A549 (cell line): ENCODE data around the gene EVX1. TPM values are rescaled to one million over a fixed set of nuclear protein-coding genes. Genes with fewer than 3 reads are reported as not detected.

Source experiments
- ATAC-seq, 2 experiments: fragments of 200-7000 bp in 1 of 2; fragments of >200 bp in 1 of 2; cut with Nextera tagmentation in 1 of 2; cut with Tn5 transposase in 1 of 2; 3 replicates each; pipeline versions ENCODE4 v1.8.0 to v1.9.1; 2018 to 2020; ENCODE audit warnings: mild to moderate bottlenecking in 1 of 2, moderate library complexity in 1 of 2
- CTCF ChIA-PET: fragments of 300-600 bp; sonication (Branson Sonifier 250); formaldehyde crosslinking; extraction: SDS; loops from one replicate; lab custom pipeline; 2021; ENCODE audit warnings: antibody characterized with exemption, inconsistent platforms; lab: Yijun Ruan, JAX
- POLR2A ChIA-PET: fragments of 350-600 bp; formaldehyde crosslinking; extraction: SDS; loops from one replicate; lab custom pipeline; 2021; ENCODE audit warnings: antibody characterized with exemption, inconsistent platforms; lab: Yijun Ruan, JAX
- DNase-seq, 2 experiments: peaks; one replicate each; pipeline versions ENCODE4 v3.0.0 to v3.0.0-alpha.2; 2011 to 2016; ENCODE audit warnings: low read depth in 1 of 2, low spot score in 1 of 2
- FAIRE-seq: peaks from 2 replicates; lab custom pipeline; 2011; peaks lifted over from hg19 to GRCh38; lab: Jason Lieb, UNC
- H3K27ac ChIP-seq, 2 experiments: fragments of >200 bp; sonication (Bioruptor Twin); formaldehyde crosslinking; 3 replicates each; pipeline ENCODE4 v1.5.1; 2016 to 2017
- H3K4me1 ChIP-seq: fragments of >200 bp; sonication (Bioruptor Twin); formaldehyde crosslinking; 3 replicates; pipeline ENCODE4 v1.6.1; 2016
- H3K4me2 ChIP-seq: fragments of >200 bp; sonication (Bioruptor Twin); formaldehyde crosslinking; 3 replicates; pipeline ENCODE4 v1.6.1; 2016
- H3K4me3 ChIP-seq: fragments of >200 bp; sonication (Bioruptor Twin); formaldehyde crosslinking; 3 replicates; pipeline ENCODE4 v1.5.1; 2016
- H3K9me3 ChIP-seq: fragments of >200 bp; sonication (Bioruptor Twin); formaldehyde crosslinking; 3 replicates; pipeline ENCODE4 v1.6.1; 2016
- CBX2 ChIP-seq: fragments of 200-600 bp; sonication (generic); IDR thresholded peaks from 2 replicates; pipeline ENCODE4 v1.6.1; 2016; ENCODE audit warnings: low read depth, mild to moderate bottlenecking, borderline replicate concordance
- CBX8 ChIP-seq: fragments of 200-600 bp; sonication (generic); IDR thresholded peaks from 2 replicates; pipeline ENCODE4 v1.6.1; 2016
- CEBPB ChIP-seq, 2 experiments: fragments of >200 bp in 1 of 2; sonication (Bioruptor Twin) in 1 of 2; formaldehyde crosslinking in 1 of 2; IDR thresholded peaks; 2 replicates each; pipeline ENCODE4 v1.6.1; 2012 to 2016
- FOSB ChIP-seq: fragments of 250-450 bp; sonication (Bioruptor Pico); IDR thresholded peaks from 2 replicates; pipeline ENCODE4 v1.5.0; 2020; ENCODE audit warnings: mild to moderate bottlenecking, moderate library complexity
- FOXS1 ChIP-seq: fragments of 250-450 bp; sonication (Bioruptor Pico); IDR thresholded peaks from 2 replicates; pipeline ENCODE4 v1.5.0; 2020; ENCODE audit warnings: mild to moderate bottlenecking, moderate library complexity
- HOXB5 ChIP-seq: fragments of 250-450 bp; sonication (Bioruptor Pico); IDR thresholded peaks from 2 replicates; pipeline ENCODE4 v1.5.0; 2020; ENCODE audit warnings: mild to moderate bottlenecking, moderate library complexity
- MAZ ChIP-seq: fragments of 150-350 bp; IDR thresholded peaks from 2 replicates; pipeline ENCODE4 v1.6.1; 2014; ENCODE audit warnings: antibody characterized with exemption, low read depth, low read length, borderline replicate concordance
- NPAS2 ChIP-seq: fragments of 250-450 bp; sonication (Bioruptor Pico); IDR thresholded peaks from 2 replicates; pipeline ENCODE4 v1.8.0; 2022; ENCODE audit warnings: mild to moderate bottlenecking, moderate library complexity, borderline replicate concordance
- TP53 ChIP-seq: fragments of 250-450 bp; sonication (Bioruptor Pico); IDR thresholded peaks from 2 replicates; pipeline ENCODE4 v1.5.0; 2021; ENCODE audit warnings: mild to moderate bottlenecking, moderate library complexity
- ZC3H11A ChIP-seq: fragments of 450-650 bp; IDR thresholded peaks from 2 replicates; pipeline ENCODE4 v1.6.1; 2014; ENCODE audit warnings: antibody characterized with exemption, mild to moderate bottlenecking
- WGBS: methylation state at CpG from one replicate; pipeline ENCODE4 v1.1.6; 2017; ENCODE audit errors: missing lambda C conversion rate; 5-methylcytosine and 5-hydroxymethylcytosine counted together
- polyA plus RNA-seq, 4 experiments: library from polyadenylated mRNA; depleted of rRNA in 3 of 4; stranded (reverse); fragments of >200 nt; fragmentation: RNase III in 1 of 4; extraction: RNeasy Plus Mini Kit Qiagen cat#74134 plus additional on column Dnase treatment in 1 of 4; gene quantifications; 2 replicates in 3 of 4; 3 replicates in 1 of 4; pipeline ENCODE4 v1.2.3, GENCODE V29; 2011 to 2017
- TF ChIP-seq, protein P1 (sequence below): fragments of >200 bp; sonication (Bioruptor Twin); formaldehyde crosslinking; IDR thresholded peaks from 3 replicates; pipeline ENCODE4 v1.6.1; 2016
- TF ChIP-seq, protein P2 (sequence below): fragments of 450-650 bp; IDR thresholded peaks from 2 replicates; pipeline ENCODE4 v1.6.1; 2014; ENCODE audit warnings: antibody characterized with exemption
- TF ChIP-seq, protein P3 (sequence below): fragments of >200 bp; sonication (Bioruptor Twin); formaldehyde crosslinking; IDR thresholded peaks from 3 replicates; pipeline ENCODE4 v1.5.1; 2016
- TF ChIP-seq, protein P4 (sequence below): fragments of 200-600 bp; sonication (generic); IDR thresholded peaks from 2 replicates; pipeline ENCODE4 v1.6.1; 2016; ENCODE audit warnings: antibody characterized with exemption, mild to moderate bottlenecking, moderate library complexity
- TF ChIP-seq, protein P5 (sequence below): fragments of 250-450 bp; sonication (Bioruptor Pico); IDR thresholded peaks from 2 replicates; pipeline ENCODE4 v1.5.0; 2021; ENCODE audit warnings: mild to moderate bottlenecking, moderate library complexity, borderline replicate concordance
- TF ChIP-seq, protein P6 (sequence below): fragments of 150-350 bp; IDR thresholded peaks from 2 replicates; pipeline ENCODE4 v1.6.1; 2014; ENCODE audit warnings: low read depth, mild to moderate bottlenecking, low read length
- TF ChIP-seq, protein P7 (sequence below): IDR thresholded peaks from 2 replicates; pipeline ENCODE4 v1.6.1; 2012

EVX1 gene
- polyA plus RNA-seq, 2 of the 4 experiments (the other 2 are of a cell fraction): 0.05 to 0.08 TPM

DNA sequence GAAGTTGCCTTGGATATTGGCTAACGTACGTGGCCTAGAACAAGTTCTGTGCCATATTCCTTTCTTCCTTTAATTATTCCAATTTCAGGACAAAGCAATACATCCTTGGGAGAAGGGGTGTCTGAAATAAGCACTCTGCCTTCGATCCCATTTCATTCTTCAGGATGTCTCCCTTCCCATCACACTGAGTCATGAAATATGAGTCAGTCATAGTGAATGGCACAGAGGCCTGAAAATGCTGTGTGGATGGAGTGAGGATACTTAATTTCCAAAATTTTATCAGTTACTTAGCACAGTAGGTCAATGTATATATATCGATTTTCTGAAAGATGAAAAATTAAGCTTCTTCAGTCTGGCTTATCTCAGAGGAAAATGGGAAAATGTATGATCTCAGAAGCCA is 19.5 kb downstream of the EVX1 start:
- Histone ChIP-seq H3K9me3 (no peaks in the 10 kb centered on the region), H3K4me2 (no peak overlapping the region), H3K4me1 (no peaks in the 10 kb centered on the region), H3K27ac (no peak overlapping the region), H3K4me3 (no peak overlapping the region)
- ChIA-PET POLR2A (no interaction called here), CTCF (no interaction called here)
- FAIRE-seq (no peak), DNase-seq (no peak), ATAC-seq (peak; percentile 13 to 36; a peak in 2 of 6 replicates)
- TF ChIP-seq, protein P1, sequence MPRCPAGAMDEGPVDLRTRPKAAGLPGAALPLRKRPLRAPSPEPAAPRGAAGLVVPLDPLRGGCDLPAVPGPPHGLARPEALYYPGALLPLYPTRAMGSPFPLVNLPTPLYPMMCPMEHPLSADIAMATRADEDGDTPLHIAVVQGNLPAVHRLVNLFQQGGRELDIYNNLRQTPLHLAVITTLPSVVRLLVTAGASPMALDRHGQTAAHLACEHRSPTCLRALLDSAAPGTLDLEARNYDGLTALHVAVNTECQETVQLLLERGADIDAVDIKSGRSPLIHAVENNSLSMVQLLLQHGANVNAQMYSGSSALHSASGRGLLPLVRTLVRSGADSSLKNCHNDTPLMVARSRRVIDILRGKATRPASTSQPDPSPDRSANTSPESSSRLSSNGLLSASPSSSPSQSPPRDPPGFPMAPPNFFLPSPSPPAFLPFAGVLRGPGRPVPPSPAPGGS: no peak
- TF ChIP-seq, protein P2, sequence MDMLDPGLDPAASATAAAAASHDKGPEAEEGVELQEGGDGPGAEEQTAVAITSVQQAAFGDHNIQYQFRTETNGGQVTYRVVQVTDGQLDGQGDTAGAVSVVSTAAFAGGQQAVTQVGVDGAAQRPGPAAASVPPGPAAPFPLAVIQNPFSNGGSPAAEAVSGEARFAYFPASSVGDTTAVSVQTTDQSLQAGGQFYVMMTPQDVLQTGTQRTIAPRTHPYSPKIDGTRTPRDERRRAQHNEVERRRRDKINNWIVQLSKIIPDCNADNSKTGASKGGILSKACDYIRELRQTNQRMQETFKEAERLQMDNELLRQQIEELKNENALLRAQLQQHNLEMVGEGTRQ: no peak
- TF ChIP-seq CEBPB (IDR thresholded peaks at IDR 0.05) (no peak), CBX8 (no peak), FOSB (CRISPR knock-in tag) (no peak), CBX2 (no peak), FOXS1 (CRISPR knock-in tag) (no peak), HOXB5 (no peak), NPAS2 (CRISPR knock-in tag) (no peak), MAZ (no peak), TP53 (CRISPR knock-in tag) (no peak), ZC3H11A (no peak)
- TF ChIP-seq, protein P3, sequence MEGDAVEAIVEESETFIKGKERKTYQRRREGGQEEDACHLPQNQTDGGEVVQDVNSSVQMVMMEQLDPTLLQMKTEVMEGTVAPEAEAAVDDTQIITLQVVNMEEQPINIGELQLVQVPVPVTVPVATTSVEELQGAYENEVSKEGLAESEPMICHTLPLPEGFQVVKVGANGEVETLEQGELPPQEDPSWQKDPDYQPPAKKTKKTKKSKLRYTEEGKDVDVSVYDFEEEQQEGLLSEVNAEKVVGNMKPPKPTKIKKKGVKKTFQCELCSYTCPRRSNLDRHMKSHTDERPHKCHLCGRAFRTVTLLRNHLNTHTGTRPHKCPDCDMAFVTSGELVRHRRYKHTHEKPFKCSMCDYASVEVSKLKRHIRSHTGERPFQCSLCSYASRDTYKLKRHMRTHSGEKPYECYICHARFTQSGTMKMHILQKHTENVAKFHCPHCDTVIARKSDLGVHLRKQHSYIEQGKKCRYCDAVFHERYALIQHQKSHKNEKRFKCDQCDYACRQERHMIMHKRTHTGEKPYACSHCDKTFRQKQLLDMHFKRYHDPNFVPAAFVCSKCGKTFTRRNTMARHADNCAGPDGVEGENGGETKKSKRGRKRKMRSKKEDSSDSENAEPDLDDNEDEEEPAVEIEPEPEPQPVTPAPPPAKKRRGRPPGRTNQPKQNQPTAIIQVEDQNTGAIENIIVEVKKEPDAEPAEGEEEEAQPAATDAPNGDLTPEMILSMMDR: no peak
- TF ChIP-seq, protein P4, sequence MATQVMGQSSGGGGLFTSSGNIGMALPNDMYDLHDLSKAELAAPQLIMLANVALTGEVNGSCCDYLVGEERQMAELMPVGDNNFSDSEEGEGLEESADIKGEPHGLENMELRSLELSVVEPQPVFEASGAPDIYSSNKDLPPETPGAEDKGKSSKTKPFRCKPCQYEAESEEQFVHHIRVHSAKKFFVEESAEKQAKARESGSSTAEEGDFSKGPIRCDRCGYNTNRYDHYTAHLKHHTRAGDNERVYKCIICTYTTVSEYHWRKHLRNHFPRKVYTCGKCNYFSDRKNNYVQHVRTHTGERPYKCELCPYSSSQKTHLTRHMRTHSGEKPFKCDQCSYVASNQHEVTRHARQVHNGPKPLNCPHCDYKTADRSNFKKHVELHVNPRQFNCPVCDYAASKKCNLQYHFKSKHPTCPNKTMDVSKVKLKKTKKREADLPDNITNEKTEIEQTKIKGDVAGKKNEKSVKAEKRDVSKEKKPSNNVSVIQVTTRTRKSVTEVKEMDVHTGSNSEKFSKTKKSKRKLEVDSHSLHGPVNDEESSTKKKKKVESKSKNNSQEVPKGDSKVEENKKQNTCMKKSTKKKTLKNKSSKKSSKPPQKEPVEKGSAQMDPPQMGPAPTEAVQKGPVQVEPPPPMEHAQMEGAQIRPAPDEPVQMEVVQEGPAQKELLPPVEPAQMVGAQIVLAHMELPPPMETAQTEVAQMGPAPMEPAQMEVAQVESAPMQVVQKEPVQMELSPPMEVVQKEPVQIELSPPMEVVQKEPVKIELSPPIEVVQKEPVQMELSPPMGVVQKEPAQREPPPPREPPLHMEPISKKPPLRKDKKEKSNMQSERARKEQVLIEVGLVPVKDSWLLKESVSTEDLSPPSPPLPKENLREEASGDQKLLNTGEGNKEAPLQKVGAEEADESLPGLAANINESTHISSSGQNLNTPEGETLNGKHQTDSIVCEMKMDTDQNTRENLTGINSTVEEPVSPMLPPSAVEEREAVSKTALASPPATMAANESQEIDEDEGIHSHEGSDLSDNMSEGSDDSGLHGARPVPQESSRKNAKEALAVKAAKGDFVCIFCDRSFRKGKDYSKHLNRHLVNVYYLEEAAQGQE: no peak
- TF ChIP-seq, protein P5, sequence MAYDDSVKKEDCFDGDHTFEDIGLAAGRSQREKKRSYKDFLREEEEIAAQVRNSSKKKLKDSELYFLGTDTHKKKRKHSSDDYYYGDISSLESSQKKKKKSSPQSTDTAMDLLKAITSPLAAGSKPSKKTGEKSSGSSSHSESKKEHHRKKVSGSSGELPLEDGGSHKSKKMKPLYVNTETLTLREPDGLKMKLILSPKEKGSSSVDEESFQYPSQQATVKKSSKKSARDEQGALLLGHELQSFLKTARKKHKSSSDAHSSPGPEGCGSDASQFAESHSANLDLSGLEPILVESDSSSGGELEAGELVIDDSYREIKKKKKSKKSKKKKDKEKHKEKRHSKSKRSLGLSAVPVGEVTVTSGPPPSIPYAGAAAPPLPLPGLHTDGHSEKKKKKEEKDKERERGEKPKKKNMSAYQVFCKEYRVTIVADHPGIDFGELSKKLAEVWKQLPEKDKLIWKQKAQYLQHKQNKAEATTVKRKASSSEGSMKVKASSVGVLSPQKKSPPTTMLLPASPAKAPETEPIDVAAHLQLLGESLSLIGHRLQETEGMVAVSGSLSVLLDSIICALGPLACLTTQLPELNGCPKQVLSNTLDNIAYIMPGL: no peak
- TF ChIP-seq, protein P6, sequence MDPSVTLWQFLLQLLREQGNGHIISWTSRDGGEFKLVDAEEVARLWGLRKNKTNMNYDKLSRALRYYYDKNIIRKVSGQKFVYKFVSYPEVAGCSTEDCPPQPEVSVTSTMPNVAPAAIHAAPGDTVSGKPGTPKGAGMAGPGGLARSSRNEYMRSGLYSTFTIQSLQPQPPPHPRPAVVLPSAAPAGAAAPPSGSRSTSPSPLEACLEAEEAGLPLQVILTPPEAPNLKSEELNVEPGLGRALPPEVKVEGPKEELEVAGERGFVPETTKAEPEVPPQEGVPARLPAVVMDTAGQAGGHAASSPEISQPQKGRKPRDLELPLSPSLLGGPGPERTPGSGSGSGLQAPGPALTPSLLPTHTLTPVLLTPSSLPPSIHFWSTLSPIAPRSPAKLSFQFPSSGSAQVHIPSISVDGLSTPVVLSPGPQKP: no peak
- TF ChIP-seq, protein P7, sequence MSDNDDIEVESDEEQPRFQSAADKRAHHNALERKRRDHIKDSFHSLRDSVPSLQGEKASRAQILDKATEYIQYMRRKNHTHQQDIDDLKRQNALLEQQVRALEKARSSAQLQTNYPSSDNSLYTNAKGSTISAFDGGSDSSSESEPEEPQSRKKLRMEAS: no peak
- 56% methylated on average over 4 of the region's 4 CpGs for WGBS
